ENCODE data around the gene DAB2IP. TPM values are rescaled to one million over a fixed set of nuclear protein-coding genes. Genes with fewer than 3 reads are reported as not detected.

The DAB2IP gene
- total RNA-seq, 1 experiment from 2014 or later = 52.6 TPM

GRCh38 chr9:121662359-121662758, 10.9 kb downstream of the DAB2IP start (continued):
- TF ChIP-seq ZNF671 (CRISPR knock-in tag; IDR thresholded peaks at IDR 0.05) (no peak), CREM (CRISPR knock-in tag; IDR thresholded peaks at IDR 0.05) (no peak), NFYB (CRISPR knock-in tag; conservative IDR thresholded peaks at IDR 0.05; ENCODE audit: low read depth) (no peak), ZBTB21 (CRISPR knock-in tag; IDR thresholded peaks at IDR 0.05; ENCODE audit: borderline replicate concordance) (no peak)

DNA sequence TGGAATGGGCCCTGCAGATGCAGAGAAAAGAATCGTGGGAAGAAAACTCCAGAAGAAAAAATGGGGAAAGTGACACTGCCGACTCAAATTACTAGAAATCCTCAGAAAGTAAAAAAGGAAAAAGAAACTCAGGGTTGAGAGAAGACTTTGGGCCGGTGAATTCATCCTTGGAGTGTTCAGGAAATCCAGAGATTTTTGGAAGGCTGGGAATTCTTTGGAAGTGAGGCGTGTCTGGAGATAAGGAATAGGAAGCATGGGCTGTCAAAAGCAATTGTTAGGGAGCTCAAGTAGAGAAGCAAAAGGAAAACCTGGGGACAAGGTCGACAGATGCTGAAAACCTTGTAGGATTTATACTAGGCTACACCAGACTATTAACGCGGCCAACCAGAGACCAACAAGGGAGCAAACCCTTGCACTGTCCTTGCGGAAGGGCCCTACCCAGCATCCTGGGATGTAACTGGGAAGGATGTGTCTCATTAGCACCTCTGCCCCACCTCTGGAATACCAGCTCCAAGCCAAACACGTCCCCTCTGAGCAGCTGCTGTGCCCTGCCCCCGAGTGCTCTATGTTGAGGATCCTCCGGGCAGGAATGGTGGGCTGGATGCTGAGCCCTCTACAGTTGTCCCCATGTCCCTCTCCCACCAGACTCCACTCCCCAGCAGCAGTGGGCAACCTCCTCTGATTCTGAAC, 11.6 kb downstream of the DAB2IP start:
- Mint-ChIP-seq H3K9me3 (peaks cover 6% of the 10 kb centered on the region; the same call in 1 of the 2 replicates), H3K27ac (no peak overlapping the region), H3K4me1 (peaks cover 25% of the 10 kb centered on the region), H3K36me3 (no peaks in the 10 kb centered on the region; the same call in 1 of the 2 replicates), H3K4me3 (no peak overlapping the region), H3K27me3 (ENCODE audit: low read depth) (no peaks in the 10 kb centered on the region)
- DNase-seq (ENCODE audit: low spot score) = no peak
- TF ChIP-seq PRDM15 (CRISPR knock-in tag; IDR thresholded peaks at IDR 0.05) (0 out of 2 replicates have a peak, but pooled peaks have one; percentile 7), MXD4 (CRISPR knock-in tag; IDR thresholded peaks at IDR 0.05; ENCODE audit: borderline replicate concordance) (no peak), ZNF263 (CRISPR knock-in tag; IDR thresholded peaks at IDR 0.05; ENCODE audit: low read depth) (no peak), CDX4 (CRISPR knock-in tag; IDR thresholded peaks at IDR 0.05; ENCODE audit: borderline replicate concordance) (no peak)
- TF ChIP-seq, protein P1, sequence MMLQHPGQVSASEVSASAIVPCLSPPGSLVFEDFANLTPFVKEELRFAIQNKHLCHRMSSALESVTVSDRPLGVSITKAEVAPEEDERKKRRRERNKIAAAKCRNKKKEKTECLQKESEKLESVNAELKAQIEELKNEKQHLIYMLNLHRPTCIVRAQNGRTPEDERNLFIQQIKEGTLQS (CRISPR knock-in tag; conservative IDR thresholded peaks at IDR 0.05) = no peak
- ATAC-seq = peak; percentile 73
- CTCF ChIA-PET = interaction anchor here (0.6 to 2.6 kb wide), 10 partner anchors 21 to 509 kb away, joined by 3 to 17 read pairs (median 6); no protein-coding TSS in a partner anchor
- POLR2A ChIA-PET = no interaction called here

DNA sequence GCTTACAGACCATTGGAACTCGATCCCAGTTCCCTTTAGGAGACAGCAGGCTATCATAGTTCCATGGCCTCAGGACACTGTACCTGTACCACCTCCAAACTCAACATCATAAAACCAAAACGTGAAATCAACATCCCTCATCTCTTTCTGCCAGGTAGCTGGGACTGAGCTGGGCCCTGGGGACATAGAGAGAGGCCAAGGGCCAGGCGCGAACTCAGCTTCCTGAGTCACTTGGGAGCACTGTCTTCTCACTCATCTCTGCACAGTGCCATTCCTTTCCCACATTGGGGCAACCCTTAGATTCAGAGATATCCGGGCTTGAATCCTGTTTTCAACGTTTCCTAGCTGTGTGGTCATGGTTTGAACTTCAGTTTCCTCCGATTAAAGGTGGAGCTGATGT, 12.2 kb downstream of the DAB2IP start:
- POLR2A ChIA-PET = interaction anchor here (1.0 kb wide), 1 partner anchor 16 kb away, joined by 3 read pairs; no protein-coding TSS in a partner anchor
- peaks cover 6% of the 10 kb centered on the region; the same call in 1 of the 2 replicates for H3K9me3 Mint-ChIP-seq
- ATAC-seq = peak; percentile 28; the same call in 1 of the 2 replicates
- peaks cover 25% of the 10 kb centered on the region for H3K4me1 Mint-ChIP-seq
- no peak for DNase-seq (ENCODE audit: low spot score)
- H3K27ac Mint-ChIP-seq = no peak overlapping the region
- H3K27me3 Mint-ChIP-seq (ENCODE audit: low read depth) = no peaks in the 10 kb centered on the region
- no peaks in the 10 kb centered on the region; the same call in 1 of the 2 replicates for H3K36me3 Mint-ChIP-seq
- CTCF ChIA-PET = interaction anchor here (0.6 to 2.6 kb wide), 11 partner anchors 21 to 508 kb away, joined by 3 to 17 read pairs (median 5); no protein-coding TSS in a partner anchor
- no peak overlapping the region for H3K4me3 Mint-ChIP-seq
- TF ChIP-seq ZBTB21 (CRISPR knock-in tag; IDR thresholded peaks at IDR 0.05; ENCODE audit: borderline replicate concordance) (no peak), NFATC4 (CRISPR knock-in tag; IDR thresholded peaks at IDR 0.05) (no peak), NFYB (CRISPR knock-in tag; conservative IDR thresholded peaks at IDR 0.05; ENCODE audit: low read depth) (no peak), HMGA2 (CRISPR knock-in tag; IDR thresholded peaks at IDR 0.05) (no peak), NR1H2 (CRISPR knock-in tag; IDR thresholded peaks at IDR 0.05) (no peak), ZSCAN18 (CRISPR knock-in tag; IDR thresholded peaks at IDR 0.05) (no peak), ARID4B (CRISPR knock-in tag; IDR thresholded peaks at IDR 0.05; ENCODE audit: borderline replicate concordance) (no peak), TP53 (CRISPR knock-in tag; IDR thresholded peaks at IDR 0.05) (no peak), ESRRA (CRISPR knock-in tag; IDR thresholded peaks at IDR 0.05; ENCODE audit: borderline replicate concordance) (no peak), SOX15 (CRISPR knock-in tag; IDR thresholded peaks at IDR 0.05) (no peak), CREM (CRISPR knock-in tag; IDR thresholded peaks at IDR 0.05) (no peak), NFE2L1 (CRISPR knock-in tag; IDR thresholded peaks at IDR 0.05) (no peak), PRRX2 (CRISPR knock-in tag; IDR thresholded peaks at IDR 0.05) (no peak), FOXJ3 (CRISPR knock-in tag; IDR thresholded peaks at IDR 0.05; ENCODE audit: borderline replicate concordance) (no peak), IRF1 (CRISPR knock-in tag; IDR thresholded peaks at IDR 0.05) (no peak), JAZF1 (CRISPR knock-in tag; IDR thresholded peaks at IDR 0.05) (no peak)
